K562 (cell line): ENCODE measurements around the gene IQCN. TPM values are rescaled to one million over a fixed set of nuclear protein-coding genes. Genes with fewer than 3 reads are reported as not detected.
A peak's percentile ranks its signal among the peaks of the same experiment; 100 is the strongest.

Experiments
- FOSL1 ChIP-seq: fragments of 200-800 bp; sonication (Bioruptor generic); conservative IDR thresholded peaks from 2 replicates; pipeline ENCODE4 v1.6.1; 2016; ENCODE audit warnings: missing genetic modification characterization, missing compliant biosample characterization
- JUN ChIP-seq, 2 experiments: sonication (generic) in 1 of 2; formaldehyde crosslinking in 1 of 2; IDR thresholded peaks; 2 replicates each; pipeline versions ENCODE4 v1.6.1 to v1.8.0; 2012 to 2022; ENCODE audit warnings: borderline replicate concordance in 2 of 2, mild to moderate bottlenecking in 2 of 2, improper control_type of control experiment in 1 of 2, low read depth in 1 of 2, low read length in 1 of 2, missing genetic modification reagents in 1 of 2
- KDM1A ChIP-seq, 2 experiments: fragments of 450-650 bp; IDR thresholded peaks; 2 replicates each; pipeline ENCODE4 v1.6.1; 2016; ENCODE audit warnings: mild to moderate bottlenecking in 2 of 2
- NR2C1 ChIP-seq, 2 experiments: fragments of 450-650 bp; IDR thresholded peaks; 2 replicates each; pipeline ENCODE4 v1.6.1; 2017; ENCODE audit warnings: mild to moderate bottlenecking in 2 of 2, antibody characterized with exemption in 1 of 2, inconsistent platforms in 1 of 2, missing compliant biosample characterization in 1 of 2, missing genetic modification characterization in 1 of 2
- PCBP1 ChIP-seq: fragments of 200-400 bp; formaldehyde crosslinking; IDR thresholded peaks from 2 replicates; pipeline ENCODE4 v1.6.1; 2018; ENCODE audit warnings: mild to moderate bottlenecking, low read depth, low read length; ENCODE audit not compliant: poor library complexity, severe bottlenecking
- POU5F1 ChIP-seq: fragments of 150-350 bp; IDR thresholded peaks from 2 replicates; pipeline ENCODE4 v1.6.1; 2014; ENCODE audit warnings: borderline replicate concordance, low read length, low read depth, mild to moderate bottlenecking; ENCODE audit not compliant: partially characterized antibody
- PRMT5 ChIP-seq: sonication (generic); formaldehyde crosslinking; IDR thresholded peaks from 2 replicates; pipeline ENCODE4 v1.5.0; 2020; ENCODE audit warnings: missing genetic modification reagents
- SREBF1 ChIP-seq: fragments of 150-350 bp; IDR thresholded peaks from 2 replicates; pipeline ENCODE4 v1.6.1; 2014; ENCODE audit warnings: antibody characterized with exemption, low read depth, low read length, borderline replicate concordance
- ZBTB9 ChIP-seq: fragments of 450-650 bp; formaldehyde crosslinking; IDR thresholded peaks from 2 replicates; pipeline ENCODE4 v1.4.0; 2020; ENCODE audit warnings: mild to moderate bottlenecking, moderate library complexity
- ZNF3 ChIP-seq: fragments of 250-450 bp; sonication (Bioruptor Pico); IDR thresholded peaks from 2 replicates; pipeline ENCODE4 v1.5.0; 2021; ENCODE audit warnings: mild to moderate bottlenecking, moderate library complexity
- ZNF668 ChIP-seq: fragments of 250-450 bp; sonication (Bioruptor Pico); IDR thresholded peaks from 2 replicates; pipeline ENCODE4 v1.8.0; 2022; ENCODE audit warnings: mild to moderate bottlenecking, inconsistent platforms
- polyA plus RNA-seq, 8 experiments: library from polyadenylated mRNA; depleted of rRNA in 4 of 8; stranded (reverse) in 5 of 8; unstranded in 3 of 8; fragments of >200 nt; fragmentation: Nextera tagmentation in 2 of 8; fragmentation: Illumina TruSeq in 1 of 8; extraction: Ambion mirVana in 2 of 8; extraction: Trizol in 1 of 8; gene quantifications; 2 replicates each; pipeline versions ENCODE4 v1.2.1 to v1.2.3, GENCODE V29; 2011 to 2014; ENCODE audit warnings: inconsistent platforms in 1 of 8, missing spikeins in 1 of 8
- total RNA-seq, 7 experiments: library from RNA; depleted of rRNA in 6 of 7; stranded (reverse); fragments of >200 nt in 6 of 7; fragmentation: Illumina TruSeq in 2 of 7; extraction: Trizol in 2 of 7; gene quantifications; 2 replicates each; pipeline versions ENCODE4 v1.2.1 to v1.2.3, GENCODE V29; 2011 to 2021; ENCODE audit warnings: low replicate concordance in 1 of 7
- TF ChIP-seq, protein P1 (sequence below): sonication (generic); formaldehyde crosslinking; IDR thresholded peaks from 2 replicates; pipeline ENCODE4 v1.8.0; 2023; ENCODE audit warnings: mild to moderate bottlenecking, missing genetic modification reagents
- TF ChIP-seq, protein P2 (sequence below): fragments of 250-450 bp; sonication (Bioruptor Pico); IDR thresholded peaks from 2 replicates; pipeline ENCODE4 v1.5.0; 2021; ENCODE audit warnings: mild to moderate bottlenecking, moderate library complexity
- TF ChIP-seq, protein P3 (sequence below), 2 experiments: fragments of 450-650 bp in 1 of 2; sonication (generic) in 1 of 2; formaldehyde crosslinking in 1 of 2; IDR thresholded peaks in 1 of 2; conservative IDR thresholded peaks in 1 of 2; 2 replicates each; pipeline versions ENCODE4 v1.6.1 to v1.8.1; 2016 to 2023; ENCODE audit warnings: mild to moderate bottlenecking in 2 of 2, moderate library complexity in 2 of 2, inconsistent platforms in 1 of 2, missing genetic modification reagents in 1 of 2

Gene IQCN
- total and polyA plus RNA-seq, 9 of the 15 experiments (the other 6 are each of a cell fraction or from before 2014, with no cell fraction given) = 0.01 to 0.07 (median 0.04) TPM; not detected in 3

GRCh38 chr19:18304458-18305310 lies 30.4 kb upstream of the IQCN start (continued):
- TF ChIP-seq, protein P1, sequence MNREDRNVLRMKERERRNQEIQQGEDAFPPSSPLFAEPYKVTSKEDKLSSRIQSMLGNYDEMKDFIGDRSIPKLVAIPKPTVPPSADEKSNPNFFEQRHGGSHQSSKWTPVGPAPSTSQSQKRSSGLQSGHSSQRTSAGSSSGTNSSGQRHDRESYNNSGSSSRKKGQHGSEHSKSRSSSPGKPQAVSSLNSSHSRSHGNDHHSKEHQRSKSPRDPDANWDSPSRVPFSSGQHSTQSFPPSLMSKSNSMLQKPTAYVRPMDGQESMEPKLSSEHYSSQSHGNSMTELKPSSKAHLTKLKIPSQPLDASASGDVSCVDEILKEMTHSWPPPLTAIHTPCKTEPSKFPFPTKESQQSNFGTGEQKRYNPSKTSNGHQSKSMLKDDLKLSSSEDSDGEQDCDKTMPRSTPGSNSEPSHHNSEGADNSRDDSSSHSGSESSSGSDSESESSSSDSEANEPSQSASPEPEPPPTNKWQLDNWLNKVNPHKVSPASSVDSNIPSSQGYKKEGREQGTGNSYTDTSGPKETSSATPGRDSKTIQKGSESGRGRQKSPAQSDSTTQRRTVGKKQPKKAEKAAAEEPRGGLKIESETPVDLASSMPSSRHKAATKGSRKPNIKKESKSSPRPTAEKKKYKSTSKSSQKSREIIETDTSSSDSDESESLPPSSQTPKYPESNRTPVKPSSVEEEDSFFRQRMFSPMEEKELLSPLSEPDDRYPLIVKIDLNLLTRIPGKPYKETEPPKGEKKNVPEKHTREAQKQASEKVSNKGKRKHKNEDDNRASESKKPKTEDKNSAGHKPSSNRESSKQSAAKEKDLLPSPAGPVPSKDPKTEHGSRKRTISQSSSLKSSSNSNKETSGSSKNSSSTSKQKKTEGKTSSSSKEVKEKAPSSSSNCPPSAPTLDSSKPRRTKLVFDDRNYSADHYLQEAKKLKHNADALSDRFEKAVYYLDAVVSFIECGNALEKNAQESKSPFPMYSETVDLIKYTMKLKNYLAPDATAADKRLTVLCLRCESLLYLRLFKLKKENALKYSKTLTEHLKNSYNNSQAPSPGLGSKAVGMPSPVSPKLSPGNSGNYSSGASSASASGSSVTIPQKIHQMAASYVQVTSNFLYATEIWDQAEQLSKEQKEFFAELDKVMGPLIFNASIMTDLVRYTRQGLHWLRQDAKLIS = no peak
- TF ChIP-seq PCBP1 = peak; percentile 74
- TF ChIP-seq PRMT5 (CRISPR knock-in tag) = no peak
- TF ChIP-seq, protein P2, sequence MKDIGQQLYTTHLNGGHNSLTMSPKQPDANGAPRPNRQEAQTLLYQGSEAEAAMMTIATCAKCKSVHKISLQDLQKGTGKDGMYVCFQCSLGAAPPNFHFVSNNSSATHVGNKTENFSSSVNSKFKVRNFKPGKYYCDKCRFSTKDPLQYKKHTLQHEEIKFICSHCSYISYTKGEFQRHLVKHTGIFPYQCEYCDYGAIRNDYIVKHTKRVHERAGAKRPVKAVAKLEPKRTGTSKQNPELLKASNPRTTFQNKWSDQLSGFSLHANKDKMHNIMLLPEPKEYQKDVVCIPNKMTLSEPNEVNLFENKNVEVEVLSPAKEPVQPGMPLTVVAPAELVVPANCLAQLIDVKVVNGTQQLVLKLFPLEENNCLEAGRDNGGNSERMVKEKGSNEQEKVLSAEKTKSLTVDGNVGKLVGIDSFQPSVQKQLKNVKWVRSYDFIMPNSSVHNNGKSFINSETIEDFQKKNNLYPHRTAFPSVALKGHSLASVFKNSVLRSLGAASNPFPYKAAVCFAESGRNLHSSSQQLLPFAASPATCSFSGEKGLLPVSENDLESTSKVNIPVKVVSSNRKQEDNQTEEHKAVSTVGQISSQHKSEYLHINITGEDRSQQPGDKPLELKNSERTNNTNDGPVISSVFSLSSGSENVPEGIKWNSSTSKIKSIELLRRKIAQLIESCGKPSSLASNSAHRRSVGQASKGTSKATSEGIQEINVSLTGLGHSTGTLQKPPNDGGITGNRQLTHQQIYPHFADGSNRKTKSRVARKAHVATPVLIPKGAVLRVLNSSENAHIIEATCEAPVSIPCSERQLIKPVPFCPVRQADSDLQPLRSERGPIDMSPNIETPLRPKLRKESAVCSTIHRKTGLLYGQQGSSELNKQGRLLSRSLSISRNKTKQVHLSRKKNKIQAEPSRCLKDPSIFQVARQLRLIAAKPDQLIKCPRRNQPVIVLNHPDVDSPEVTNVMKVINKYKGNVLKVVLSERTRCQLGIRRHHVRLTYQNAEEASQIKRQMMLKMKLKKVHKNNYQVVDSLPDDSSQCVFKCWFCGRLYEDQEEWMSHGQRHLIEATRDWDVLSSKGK (CRISPR knock-in tag) = no peak
- TF ChIP-seq ZNF3 = no peak
- no peak; the same call in 1 of the 2 replicates for TF ChIP-seq ZBTB9 (CRISPR knock-in tag)
- TF ChIP-seq, protein P3, sequence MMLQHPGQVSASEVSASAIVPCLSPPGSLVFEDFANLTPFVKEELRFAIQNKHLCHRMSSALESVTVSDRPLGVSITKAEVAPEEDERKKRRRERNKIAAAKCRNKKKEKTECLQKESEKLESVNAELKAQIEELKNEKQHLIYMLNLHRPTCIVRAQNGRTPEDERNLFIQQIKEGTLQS (IDR thresholded peaks at IDR 0.05) = peak; percentile 86
- TF ChIP-seq, protein P3 (CRISPR knock-in tag; conservative IDR thresholded peaks at IDR 0.05) = no peak
- TF ChIP-seq JUN (IDR thresholded peaks at IDR 0.05; ENCODE audit: borderline replicate concordance, low read depth, low read length) = peak; percentile 80
- no peak for TF ChIP-seq JUN (CRISPR knock-in tag; IDR thresholded peaks at IDR 0.05; ENCODE audit: borderline replicate concordance)
- no peak for TF ChIP-seq ZNF668 (CRISPR knock-in tag)
- peak in 1 of 2 experiments; percentile 96; a peak in 1 of 4 replicates for TF ChIP-seq KDM1A (IDR thresholded peaks at IDR 0.05)
- TF ChIP-seq FOSL1 (tag) = peak; percentile 91
- TF ChIP-seq SREBF1 = no peak
- TF ChIP-seq NR2C1 (IDR thresholded peaks at IDR 0.05) = no peak
- peak; percentile 15; the same call in 1 of the 2 replicates for TF ChIP-seq NR2C1 (tag; IDR thresholded peaks at IDR 0.05)
- TF ChIP-seq POU5F1 = no peak
